Dermis microvascular lymphatic vessel endothelial cell (primary cell): ENCODE data around the gene GPATCH4. TPM values are rescaled to one million over a fixed set of nuclear protein-coding genes. Genes with fewer than 3 reads are reported as not detected.
"Not testable (repeated sequence)": the region's sequence is repeated elsewhere in the genome, so short reads cannot be mapped to it uniquely, and the experiment has no call there.

Experiments
- DNase-seq, 2 donors: peaks; one replicate each; pipeline versions ENCODE4 v3.0.0 to v3.0.0-alpha.2; 2010; ENCODE audit warnings: low read depth in 2 of 2
- total RNA-seq: library from RNA; depleted of rRNA; stranded (reverse); fragments of >200 nt; gene quantifications from 2 replicates; pipeline ENCODE4 v1.2.1, GENCODE V29; 2014

Gene GPATCH4
- total RNA-seq, 1 donor from 2014 or later: 12.7 TPM

- DNase-seq: no peak
Measured at GRCh38 chr1:156598731-156599432, 2.4 kb downstream of the GPATCH4 start.

GRCh38 chr1:156598125-156598524 lies 3.2 kb downstream of the GPATCH4 start:
- no peak for DNase-seq

GRCh38 chr1:156596426-156596825 lies 4.9 kb downstream of the GPATCH4 start:
- no peak for DNase-seq

- no peak for DNase-seq
Measured at GRCh38 chr1:156595016-156595415, 6.3 kb downstream of the GPATCH4 start.

- DNase-seq: no peak
Measured at GRCh38 chr1:156594190-156594589, 7.1 kb downstream of the GPATCH4 start.

GRCh38 chr1:156593661-156593989 lies 7.7 kb downstream of the GPATCH4 start:
- DNase-seq: no peak

GRCh38 chr1:156592910-156593660 lies 8.2 kb downstream of the GPATCH4 start:
- DNase-seq: peak; percentile 58 to 93

GRCh38 chr1:156592158-156592909 lies 8.9 kb downstream of the GPATCH4 start:
- no peak for DNase-seq

- peak in 1 of 2 donors; percentile 61 for DNase-seq
Measured at GRCh38 chr1:156591432-156592157, 9.7 kb downstream of the GPATCH4 start, which contains the start of gene NAXE. TSS of gene NAXE (plus strand) at chr1:156591776. CDS start at chr1:156591805, 29 bp downstream.

- no peak for DNase-seq
Measured at GRCh38 chr1:156591181-156591431, 10.2 kb downstream of the GPATCH4 start.

- DNase-seq: no peak
Measured at GRCh38 chr1:156590326-156591180, 10.7 kb downstream of the GPATCH4 start.

- peak in 1 of 2 donors; percentile 65 for DNase-seq
Measured at GRCh38 chr1:156589546-156589945, 11.7 kb downstream of the GPATCH4 start.

- DNase-seq: not testable (repeated sequence)
Measured at GRCh38 chr1:156587927-156588326, 13.4 kb downstream of the GPATCH4 start.

GRCh38 chr1:156586892-156587477 lies 14.3 kb downstream of the GPATCH4 start:
- no peak for DNase-seq

GRCh38 chr1:156586323-156586722 lies 15.0 kb downstream of the GPATCH4 start:
- no peak for DNase-seq

GRCh38 chr1:156584813-156585212 lies 16.5 kb downstream of the GPATCH4 start:
- no peak for DNase-seq

GRCh38 chr1:156583821-156584622 lies 17.3 kb downstream of the GPATCH4 start:
- DNase-seq: peak in 1 of 2 donors; percentile 82

- DNase-seq: no peak
Measured at GRCh38 chr1:156582388-156583017, 18.8 kb downstream of the GPATCH4 start.
